SH-SY5Y (cell line): ENCODE results near the gene DIRAS2.

Experiments used
- GATA2 ChIP-seq: IDR thresholded peaks from 2 replicates; pipeline ENCODE4 v1.6.1; 2011; ENCODE audit warnings: mild to moderate bottlenecking, low read depth, low read length
- GATA3 ChIP-seq: IDR thresholded peaks from 2 replicates; pipeline ENCODE4 v1.6.1; 2011; ENCODE audit warnings: low read depth, mild to moderate bottlenecking, low read length, moderate library complexity

- no peak for TF ChIP-seq GATA3
- TF ChIP-seq GATA2, result 0 out of 2 replicates have a peak, but pooled peaks have one; percentile 23
Observed at GRCh38 chr9:90607701-90608516, 34.7 kb downstream of the DIRAS2 start.
